ENCODE measurements around the gene KRTAP19-3.

DNA sequence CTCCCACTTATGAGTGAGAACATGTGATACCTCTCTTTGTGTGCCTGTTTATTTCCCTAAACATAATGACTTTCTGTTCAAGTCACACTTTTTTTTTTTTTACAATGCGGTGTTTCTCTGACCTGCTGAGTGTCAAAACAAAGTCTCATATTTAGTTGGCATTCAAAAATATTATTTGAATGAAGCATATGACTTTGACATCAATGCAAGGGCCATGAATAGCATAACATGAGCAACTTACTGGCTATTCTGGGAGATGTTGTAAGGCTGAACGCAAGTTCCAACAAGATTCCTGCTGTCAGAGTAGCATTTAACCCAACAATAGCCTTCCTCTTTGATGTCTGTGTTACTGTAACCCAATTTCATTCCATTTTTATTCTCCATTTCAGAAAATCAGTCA, 9.7 kb downstream of the KRTAP19-3 start:
- no peak for TF ChIP-seq TCF12 (IDR thresholded peaks at IDR 0.05)
- no peak for TF ChIP-seq MEF2A (IDR thresholded peaks at IDR 0.05; ENCODE audit: borderline replicate concordance, low read depth)
- TF ChIP-seq EZH2phosphoT487 (IDR thresholded peaks at IDR 0.05; ENCODE audit: borderline replicate concordance, low read depth): no peak
- TF ChIP-seq, protein P1, sequence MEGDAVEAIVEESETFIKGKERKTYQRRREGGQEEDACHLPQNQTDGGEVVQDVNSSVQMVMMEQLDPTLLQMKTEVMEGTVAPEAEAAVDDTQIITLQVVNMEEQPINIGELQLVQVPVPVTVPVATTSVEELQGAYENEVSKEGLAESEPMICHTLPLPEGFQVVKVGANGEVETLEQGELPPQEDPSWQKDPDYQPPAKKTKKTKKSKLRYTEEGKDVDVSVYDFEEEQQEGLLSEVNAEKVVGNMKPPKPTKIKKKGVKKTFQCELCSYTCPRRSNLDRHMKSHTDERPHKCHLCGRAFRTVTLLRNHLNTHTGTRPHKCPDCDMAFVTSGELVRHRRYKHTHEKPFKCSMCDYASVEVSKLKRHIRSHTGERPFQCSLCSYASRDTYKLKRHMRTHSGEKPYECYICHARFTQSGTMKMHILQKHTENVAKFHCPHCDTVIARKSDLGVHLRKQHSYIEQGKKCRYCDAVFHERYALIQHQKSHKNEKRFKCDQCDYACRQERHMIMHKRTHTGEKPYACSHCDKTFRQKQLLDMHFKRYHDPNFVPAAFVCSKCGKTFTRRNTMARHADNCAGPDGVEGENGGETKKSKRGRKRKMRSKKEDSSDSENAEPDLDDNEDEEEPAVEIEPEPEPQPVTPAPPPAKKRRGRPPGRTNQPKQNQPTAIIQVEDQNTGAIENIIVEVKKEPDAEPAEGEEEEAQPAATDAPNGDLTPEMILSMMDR (IDR thresholded peaks at IDR 0.05): no peak
- no peak for TF ChIP-seq RFX5 (IDR thresholded peaks at IDR 0.05; ENCODE audit: low read length)
- no peak for TF ChIP-seq JUND (IDR thresholded peaks at IDR 0.05)
